EH (cell line): ENCODE data around the gene LRBA.

Source experiments
- DNase-seq: peaks from one replicate; pipeline ENCODE4 v3.0.0-alpha.2; 2015; ENCODE audit warnings: low read depth

Gene LRBA

GRCh38 chr4:150725957-150726523 is 289.0 kb downstream of the LRBA start:
- DNase-seq, result no peak

GRCh38 chr4:150723727-150724411 is 291.2 kb downstream of the LRBA start:
- no peak for DNase-seq

- peak; percentile 25 for DNase-seq
Observed at GRCh38 chr4:150722908-150723362, 292.1 kb downstream of the LRBA start.

- peak; percentile 20 for DNase-seq
Observed at GRCh38 chr4:150720973-150721518, 294.0 kb downstream of the LRBA start.

GRCh38 chr4:150717952-150718351 is 297.1 kb downstream of the LRBA start:
- no peak for DNase-seq

- DNase-seq, result no peak
Observed at GRCh38 chr4:150714462-150715438, 300.3 kb downstream of the LRBA start.

GRCh38 chr4:150713251-150713650 is 301.8 kb downstream of the LRBA start:
- no peak for DNase-seq

GRCh38 chr4:150710770-150711375 is 304.2 kb downstream of the LRBA start:
- DNase-seq, result no peak

GRCh38 chr4:150708004-150708403 is 307.1 kb downstream of the LRBA start:
- DNase-seq, result no peak

- DNase-seq, result no peak
Observed at GRCh38 chr4:150699599-150699998, 315.5 kb downstream of the LRBA start.

GRCh38 chr4:150695162-150695561 is 319.9 kb downstream of the LRBA start:
- DNase-seq, result no peak

- no peak for DNase-seq
Observed at GRCh38 chr4:150694438-150694837, 320.6 kb downstream of the LRBA start.

GRCh38 chr4:150683775-150684350 is 331.2 kb downstream of the LRBA start:
- no peak for DNase-seq

- DNase-seq, result no peak
Observed at GRCh38 chr4:150682126-150682525, 333.0 kb downstream of the LRBA start.

- DNase-seq, result no peak
Observed at GRCh38 chr4:150681063-150681462, 334.0 kb downstream of the LRBA start.

GRCh38 chr4:150680651-150681050 is 334.4 kb downstream of the LRBA start:
- DNase-seq, result no peak

- peak; percentile 49 for DNase-seq
Observed at GRCh38 chr4:150679765-150680343, 335.2 kb downstream of the LRBA start.

GRCh38 chr4:150679018-150679764 is 335.9 kb downstream of the LRBA start:
- no peak for DNase-seq

GRCh38 chr4:150673793-150674192 is 341.3 kb downstream of the LRBA start:
- no peak for DNase-seq

- no peak for DNase-seq
Observed at GRCh38 chr4:150668824-150669223, 346.3 kb downstream of the LRBA start.
